HG02885 (cell line): ENCODE measurements around the gene HHAT.
"Not testable (repeated sequence)": the region's sequence is repeated elsewhere in the genome, so short reads cannot be mapped to it uniquely, and the experiment has no call there.

ENCODE experiments used
- ATAC-seq: cut with Tn5 transposase; IDR thresholded peaks from one replicate; pipeline ENCODE4 v1.9.1; 2021; ENCODE audit warnings: mild to moderate bottlenecking; ENCODE audit not compliant: unreplicated experiment, poor library complexity

The HHAT gene

DNA sequence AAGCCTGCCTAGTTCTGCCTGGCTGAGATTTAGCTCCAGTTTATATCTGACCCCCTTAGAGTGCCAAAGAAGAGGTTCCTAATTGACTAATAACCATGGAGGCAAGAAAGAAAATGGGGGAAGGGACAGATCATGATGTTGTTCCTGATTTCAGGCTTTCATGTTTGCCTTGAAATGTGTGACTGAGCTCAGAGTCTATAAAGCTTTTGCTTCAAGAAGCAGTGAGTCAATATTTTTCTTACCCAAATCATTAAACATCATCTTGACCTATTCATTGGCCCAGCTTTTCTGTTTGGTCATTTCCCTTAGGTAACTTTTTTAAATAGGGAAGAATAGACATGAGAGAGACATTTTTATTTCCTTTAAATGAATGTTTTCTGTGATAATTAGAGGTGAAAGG is 55.9 kb downstream of the HHAT start:
- ATAC-seq: no peak

- no peak for ATAC-seq
Observed at GRCh38 chr1:210385228-210385627, 56.5 kb downstream of the HHAT start.

DNA sequence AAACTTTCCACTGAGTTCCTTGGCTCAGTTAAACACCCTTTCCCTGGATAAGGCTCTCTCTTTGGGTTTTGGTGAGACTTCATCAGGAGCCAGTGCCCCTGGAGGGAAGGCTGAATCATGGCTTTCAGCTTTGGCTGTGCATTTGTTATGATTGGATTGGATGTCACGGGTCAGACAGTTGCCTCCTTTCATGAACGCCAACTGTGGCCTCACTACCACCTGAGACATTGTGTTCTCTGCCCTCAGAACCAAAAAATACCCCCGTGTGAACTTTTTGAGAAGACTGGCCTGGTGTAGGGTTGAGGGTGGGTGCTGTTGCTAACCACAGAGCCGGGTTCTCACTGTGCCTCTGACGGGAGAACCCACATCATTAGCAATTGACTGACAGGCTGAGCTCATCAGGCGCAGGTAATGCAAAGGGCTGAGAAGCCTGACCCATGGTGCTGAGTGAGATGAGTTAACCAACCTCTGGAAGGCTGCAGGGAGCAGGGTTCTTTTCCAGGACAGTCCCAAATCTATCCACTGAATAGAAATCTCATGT is 65.6 kb downstream of the HHAT start:
- no peak for ATAC-seq

DNA sequence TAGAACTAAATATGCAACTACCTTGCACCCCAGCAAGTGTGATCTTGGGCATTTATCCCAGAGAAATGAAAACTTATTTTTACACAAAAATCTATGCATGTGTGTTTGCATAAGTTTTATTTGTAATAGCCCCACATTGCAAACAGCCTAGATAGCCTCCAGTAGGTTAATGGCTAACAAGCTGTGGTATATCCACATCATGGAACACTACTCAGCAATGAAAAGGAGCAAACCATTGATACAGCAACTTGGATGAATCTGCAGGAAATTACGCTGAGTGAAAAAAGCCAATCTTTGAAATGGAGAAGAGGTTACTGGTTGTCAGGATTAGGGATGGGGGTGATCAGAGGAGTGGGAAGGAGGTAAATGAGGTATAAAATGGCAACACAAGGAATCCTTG is 67.8 kb downstream of the HHAT start:
- no peak for ATAC-seq

- no peak for ATAC-seq
Observed at GRCh38 chr1:210397252-210397651, 68.5 kb downstream of the HHAT start.

GRCh38 chr1:210397681-210398080 is 69.0 kb downstream of the HHAT start:
- ATAC-seq: no peak

GRCh38 chr1:210398466-210398865 is 69.8 kb downstream of the HHAT start:
- no peak for ATAC-seq

GRCh38 chr1:210400043-210400840 is 71.5 kb downstream of the HHAT start:
- peak; percentile 97 for ATAC-seq

- ATAC-seq: no peak
Observed at GRCh38 chr1:210402560-210402959, 73.9 kb downstream of the HHAT start.

- ATAC-seq: no peak
Observed at GRCh38 chr1:210405316-210405715, 76.6 kb downstream of the HHAT start.

DNA sequence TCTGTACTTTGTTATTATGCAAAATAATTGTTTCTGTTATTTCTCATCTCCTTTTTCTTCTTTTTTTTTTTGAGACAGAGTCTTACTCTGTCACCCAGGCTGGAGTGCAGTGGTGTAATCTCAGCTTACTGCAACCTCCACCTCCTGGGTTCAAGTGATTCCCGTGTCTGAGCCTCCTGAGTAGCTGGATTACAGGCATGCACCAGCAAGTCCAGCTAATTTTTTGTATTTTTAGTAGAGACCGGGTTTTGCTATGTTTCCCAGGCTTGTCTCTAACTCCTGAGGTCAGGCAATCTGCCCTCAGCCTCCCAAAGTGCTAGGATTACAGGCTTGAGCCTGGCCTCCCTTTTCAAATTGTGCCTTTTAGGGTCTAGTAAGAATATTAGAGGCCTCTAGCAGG is 77.6 kb downstream of the HHAT start:
- ATAC-seq: not testable (repeated sequence)

DNA sequence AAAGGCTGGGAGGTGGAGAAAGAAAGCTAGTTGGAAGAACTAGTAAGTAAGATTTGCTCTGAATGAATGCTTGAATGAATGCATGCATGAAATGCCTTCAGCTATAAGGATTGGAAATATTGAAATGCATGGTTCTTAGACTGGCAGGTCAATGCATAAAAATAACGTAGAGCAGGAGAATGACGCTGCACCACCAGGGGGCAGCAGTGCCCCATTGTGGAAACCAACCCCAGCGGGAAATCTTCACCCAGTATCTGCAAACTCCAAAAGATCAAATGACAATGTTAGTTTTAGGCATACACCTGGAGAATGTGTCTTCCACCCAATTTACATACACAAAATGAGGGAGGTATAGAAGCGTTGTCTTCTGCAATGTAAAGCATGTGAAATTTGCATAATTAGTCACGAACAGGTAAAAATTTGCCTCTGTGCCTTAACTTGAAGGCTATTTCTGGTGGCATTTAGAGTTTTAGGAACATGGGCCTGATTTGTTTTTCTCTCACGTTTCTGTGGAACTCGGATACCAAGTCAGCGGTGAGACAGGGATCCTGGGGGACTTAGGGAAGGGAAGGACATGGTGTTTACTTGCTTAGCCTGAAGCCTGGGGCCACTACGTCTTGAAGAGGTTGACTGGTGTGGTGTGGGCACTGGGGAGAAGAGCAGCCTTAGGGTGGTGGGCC is 78.6 kb downstream of the HHAT start:
- peak; percentile 71 for ATAC-seq

DNA sequence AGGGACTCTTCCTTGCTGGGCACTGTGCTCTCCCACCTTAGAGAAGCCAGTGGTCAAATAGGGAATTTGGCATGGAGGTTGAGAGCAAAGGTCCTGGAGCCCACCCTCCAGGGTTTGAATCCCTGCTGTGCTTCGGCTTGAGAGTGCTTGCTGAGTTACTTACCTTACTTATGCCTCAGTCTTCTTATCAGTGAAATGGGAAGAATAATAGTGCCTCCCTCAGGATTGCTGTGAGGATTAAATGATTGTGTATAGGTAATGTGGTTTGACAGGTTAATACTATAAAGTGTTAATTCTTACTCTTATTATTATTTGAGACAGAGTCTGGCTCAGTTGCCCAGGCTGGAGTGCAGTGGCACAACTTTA is 79.2 kb downstream of the HHAT start:
- ATAC-seq: no peak

- ATAC-seq: no peak
Observed at GRCh38 chr1:210412240-210412639, 83.5 kb downstream of the HHAT start.

DNA sequence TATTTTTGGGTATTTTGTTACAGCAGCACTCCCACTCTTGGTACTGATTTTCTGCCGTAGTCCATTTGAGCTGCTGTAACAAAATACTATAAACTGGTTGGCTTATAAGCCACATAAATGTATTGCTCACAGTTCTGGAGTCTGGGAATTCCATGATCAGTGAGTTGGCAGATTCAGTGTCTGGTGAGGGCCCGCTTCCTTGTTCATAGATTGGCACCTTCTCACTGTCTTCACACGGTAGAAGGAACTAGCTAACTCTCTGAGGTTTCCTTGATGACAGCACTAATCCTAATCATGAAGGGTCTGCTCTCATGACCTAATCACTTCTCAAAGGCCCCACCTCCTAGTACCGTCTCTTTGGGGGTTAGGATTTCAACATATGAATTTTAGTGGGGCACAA is 85.2 kb downstream of the HHAT start:
- no peak for ATAC-seq

DNA sequence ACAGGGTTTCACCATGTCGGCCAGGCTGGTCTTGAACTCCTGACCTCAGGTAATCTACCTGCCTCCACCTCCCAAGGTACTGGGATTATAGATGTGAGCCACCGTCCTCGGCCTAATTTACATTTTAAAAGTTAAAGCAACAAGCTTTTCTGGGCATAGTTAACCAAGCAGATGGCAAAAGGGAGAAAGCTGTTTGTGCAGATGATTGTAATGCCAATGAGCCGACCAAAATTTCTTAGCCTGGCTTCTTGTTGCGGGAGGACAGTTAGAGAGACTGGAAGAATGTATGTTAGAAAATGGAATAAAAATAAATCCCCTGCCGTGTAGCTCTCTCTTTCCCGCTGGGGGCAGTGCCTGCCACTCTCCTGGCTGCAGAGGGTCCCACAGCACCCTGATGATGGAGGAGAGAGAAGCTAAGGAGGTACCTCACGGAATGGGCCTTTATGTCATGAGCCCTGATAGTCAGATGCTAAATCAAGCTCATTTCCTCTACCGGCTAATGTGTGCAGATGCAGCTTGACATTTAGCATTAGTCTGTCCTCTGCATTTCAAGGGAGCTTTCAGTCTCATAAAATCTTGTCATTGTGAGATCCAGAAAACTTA is 87.2 kb downstream of the HHAT start:
- no peak for ATAC-seq

- ATAC-seq: no peak
Observed at GRCh38 chr1:210416681-210417080, 88.0 kb downstream of the HHAT start.

GRCh38 chr1:210417881-210418280 is 89.2 kb downstream of the HHAT start:
- ATAC-seq: no peak

- no peak for ATAC-seq
Observed at GRCh38 chr1:210418863-210419650, 90.4 kb downstream of the HHAT start.

GRCh38 chr1:210426696-210427095 is 98.0 kb downstream of the HHAT start:
- not testable (repeated sequence) for ATAC-seq

- no peak for ATAC-seq
Observed at GRCh38 chr1:210428696-210429095, 100.0 kb downstream of the HHAT start.
